Small intestine (tissue), 7 donors: ENCODE data around the gene VWA5A. TPM values are rescaled to one million over a fixed set of nuclear protein-coding genes. Genes with fewer than 3 reads are reported as not detected.

ENCODE experiments used
- DNase-seq, 2 donors: peaks; one replicate each; pipeline versions ENCODE4 v3.0.0 to v3.0.0-alpha.2; 2013
- FAIRE-seq: peaks from 2 replicates; lab custom pipeline; 2012; peaks lifted over from hg19 to GRCh38; lab: Jason Lieb, UNC
- H3K27ac ChIP-seq, 3 donors: one replicate each; pipeline ENCODE4 v1.5.1; 2013; ENCODE audit warnings: low read length in 2 of 3, mild to moderate bottlenecking in 2 of 3, control low read depth in 1 of 3, inconsistent platforms in 1 of 3, low read depth in 1 of 3, moderate library complexity in 1 of 3
- H3K27me3 ChIP-seq, 3 donors: one replicate each; pipeline ENCODE4 v1.6.1; 2013; ENCODE audit warnings: low read length in 3 of 3, inconsistent platforms in 1 of 3; ENCODE audit not compliant: control insufficient read depth in 3 of 3, insufficient read depth in 3 of 3
- H3K36me3 ChIP-seq, 3 donors: one replicate each; pipeline ENCODE4 v1.6.1; 2013; ENCODE audit warnings: low read length in 3 of 3, inconsistent platforms in 1 of 3, low read depth in 1 of 3, mild to moderate bottlenecking in 1 of 3, moderate library complexity in 1 of 3; ENCODE audit not compliant: control insufficient read depth in 3 of 3, insufficient read depth in 2 of 3
- H3K4me1 ChIP-seq, 3 donors: one replicate each; pipeline ENCODE4 v1.6.1; 2013; ENCODE audit warnings: low read length in 2 of 3, inconsistent platforms in 1 of 3, low read depth in 1 of 3, mild to moderate bottlenecking in 1 of 3, moderate library complexity in 1 of 3; ENCODE audit not compliant: control insufficient read depth in 3 of 3, insufficient read depth in 2 of 3
- H3K4me3 ChIP-seq, 3 donors: one replicate each; pipeline ENCODE4 v1.5.1; 2013; ENCODE audit warnings: low read length in 3 of 3, control low read depth in 1 of 3, inconsistent platforms in 1 of 3, low read depth in 1 of 3, mild to moderate bottlenecking in 1 of 3, moderate library complexity in 1 of 3
- H3K9me3 ChIP-seq, 2 donors: one replicate each; pipeline ENCODE4 v1.6.1; 2013; ENCODE audit warnings: low read depth in 1 of 2, low read length in 1 of 2; ENCODE audit not compliant: control insufficient read depth in 2 of 2, insufficient read depth in 1 of 2
- WGBS, 3 donors: extraction: QIAGEN DNeasy Blood & Tissue Kit; methylation state at CpG; one replicate each; pipeline ENCODE4 v1.1.7; 2013; 5-methylcytosine and 5-hydroxymethylcytosine counted together
- polyA plus RNA-seq, 4 donors: library from polyadenylated mRNA; stranded (reverse) in 3 of 4; unstranded in 1 of 4; fragments of 200-250 nt in 3 of 4; fragments of 120-200 nt in 1 of 4; gene quantifications; one replicate each; pipeline versions ENCODE4 v1.2.1 to v1.2.3, GENCODE V29; 2013
- donor health status: healthy with polysubstance abuse.
- donor health status: control.
- donor health status: control.
- donor health status: Bipolar disorder and iron deficiency.
- donor health status: healthy.

The VWA5A gene
- polyA plus RNA-seq, 4 donors, result 21.9 to 38.2 (median 28.7) TPM

- Histone ChIP-seq H3K27ac (no peak overlapping the region), H3K4me3 (no peak overlapping the region), H3K4me1 (no peaks in the 10 kb centered on the region), H3K36me3 (no peaks in the 10 kb centered on the region), H3K9me3 (no peaks in the 10 kb centered on the region), H3K27me3 (peaks cover 0 to 2% (median 0%) of the 10 kb centered on the region in 3 donors)
- 75 to 76% (median 75%) methylated on average over 1 of the region's 1 CpG for WGBS, 3 donors
- DNase-seq (no peak), FAIRE-seq (no peak)
Observed at GRCh38 chr11:124101737-124102136, 13.5 kb upstream of the VWA5A start.

DNA sequence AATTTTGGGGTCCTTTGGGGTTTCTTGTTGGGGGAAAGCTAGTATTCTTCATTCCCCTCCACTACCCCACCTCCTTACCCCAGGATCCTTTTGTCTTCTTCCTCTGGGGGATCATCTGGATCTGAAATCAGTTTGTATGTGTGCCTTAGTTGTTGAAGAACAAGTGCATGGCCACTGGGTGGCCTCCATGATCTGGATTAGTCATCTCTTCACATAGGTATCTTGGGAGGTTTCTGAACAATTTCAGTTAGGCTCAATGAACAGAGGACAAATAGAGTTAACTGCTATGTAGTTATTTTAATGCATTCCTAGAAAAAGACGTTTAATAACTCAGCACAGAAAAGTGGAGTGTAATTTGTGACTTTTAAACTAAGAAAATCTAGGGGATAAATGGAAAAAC is 7.1 kb upstream of the VWA5A start:
- 5 to 27% (median 7%) methylated on average over 1 of the region's 1 CpG for WGBS, 3 donors
- H3K27ac ChIP-seq, result no peak overlapping the region
- H3K36me3 ChIP-seq, result no peaks in the 10 kb centered on the region
- FAIRE-seq (no peak), DNase-seq (peak; percentile 44 to 53)
- H3K4me3 ChIP-seq, result no peak overlapping the region
- H3K27me3 ChIP-seq, result peaks cover 0 to 2% (median 0%) of the 10 kb centered on the region in 3 donors
- H3K9me3 ChIP-seq, result no peaks in the 10 kb centered on the region
- H3K4me1 ChIP-seq, result no peaks in the 10 kb centered on the region

- no peaks in the 10 kb centered on the region for H3K9me3 ChIP-seq
- 76 to 93% (median 88%) methylated on average over 1 of the region's 1 CpG for WGBS, 3 donors
- H3K27me3 ChIP-seq, result peaks cover 0 to 2% (median 0%) of the 10 kb centered on the region in 3 donors
- no peak overlapping the region for H3K27ac ChIP-seq
- FAIRE-seq (no peak), DNase-seq (no peak)
- H3K36me3 ChIP-seq, result no peaks in the 10 kb centered on the region
- H3K4me1 ChIP-seq, result peaks cover 0 to 4% (median 0%) of the 10 kb centered on the region in 3 donors
- H3K4me3 ChIP-seq, result no peak overlapping the region
Observed at GRCh38 chr11:124109377-124109776, 5.9 kb upstream of the VWA5A start.

GRCh38 chr11:124110201-124110600 is 5.0 kb upstream of the VWA5A start:
- Histone ChIP-seq H3K27ac (no peak overlapping the region), H3K4me1 (peaks cover 0 to 9% (median 0%) of the 10 kb centered on the region in 3 donors), H3K36me3 (no peaks in the 10 kb centered on the region), H3K4me3 (no peak overlapping the region), H3K27me3 (peaks cover 0 to 2% (median 0%) of the 10 kb centered on the region in 3 donors), H3K9me3 (no peaks in the 10 kb centered on the region)
- FAIRE-seq (no peak), DNase-seq (no peak)

GRCh38 chr11:124113890-124114289 is 1.4 kb upstream of the VWA5A start:
- FAIRE-seq (no peak), DNase-seq (peak; percentile 80 to 88)
- H3K27me3 ChIP-seq, result no peaks in the 10 kb centered on the region
- H3K9me3 ChIP-seq, result no peaks in the 10 kb centered on the region
- WGBS, 3 donors, result 8 to 50% (median 43%) methylated on average over 4 of the region's 4 CpGs
- H3K36me3 ChIP-seq, result peaks cover 5 to 10% (median 8%) of the 10 kb centered on the region in 3 donors
- H3K4me1 ChIP-seq, result peaks cover 4 to 9% (median 7%) of the 10 kb centered on the region in 3 donors
- no peak overlapping the region for H3K4me3 ChIP-seq
- H3K27ac ChIP-seq, result peak overlapping the region in 1 of 3 donors; percentile 37

- Histone ChIP-seq H3K4me1 (peaks cover 4 to 9% (median 7%) of the 10 kb centered on the region in 3 donors), H3K4me3 (peak overlapping the region; percentile 61 to 78 (median 65)), H3K9me3 (no peaks in the 10 kb centered on the region), H3K27me3 (no peaks in the 10 kb centered on the region), H3K36me3 (peaks cover 12 to 15% (median 12%) of the 10 kb centered on the region in 3 donors), H3K27ac (peak overlapping the region; percentile 50 to 79 (median 73))
- 12 to 28% (median 21%) methylated on average over 12 of the region's 12 CpGs for WGBS, 3 donors
- DNase-seq (peak; percentile 54 to 59), FAIRE-seq (no peak)
Observed at GRCh38 chr11:124115782-124116616, 749 bp downstream of the VWA5A start.

DNA sequence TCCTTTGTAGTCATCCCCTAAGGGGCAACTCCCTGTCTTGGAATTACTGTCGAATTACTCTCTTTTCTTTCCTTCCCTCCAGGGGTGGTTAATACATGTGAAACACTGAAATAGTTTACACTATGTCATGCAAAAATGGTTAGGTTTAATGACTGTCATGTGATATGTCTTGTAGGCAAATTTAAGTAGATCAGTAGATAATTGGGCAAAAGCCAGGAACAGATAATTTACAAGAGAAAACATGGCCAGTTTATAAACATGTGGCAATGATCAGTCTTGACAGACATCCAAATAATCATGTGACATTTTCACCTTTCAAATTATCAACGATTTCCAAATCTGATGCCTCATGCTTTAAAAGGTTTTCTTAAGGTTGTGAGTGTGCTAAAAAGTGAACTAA is 3.9 kb downstream of the VWA5A start:
- H3K4me1 ChIP-seq, result peaks cover 4 to 7% (median 6%) of the 10 kb centered on the region in 3 donors
- DNase-seq (no peak), FAIRE-seq (no peak)
- WGBS, 3 donors, result 62 to 69% (median 69%) methylated on average over 2 of the region's 2 CpGs
- no peak overlapping the region for H3K27ac ChIP-seq
- peaks cover 14 to 20% (median 19%) of the 10 kb centered on the region in 3 donors for H3K36me3 ChIP-seq
- no peak overlapping the region for H3K4me3 ChIP-seq
- no peaks in the 10 kb centered on the region for H3K9me3 ChIP-seq
- no peaks in the 10 kb centered on the region for H3K27me3 ChIP-seq

GRCh38 chr11:124120891-124121290 is 5.6 kb downstream of the VWA5A start:
- H3K36me3 ChIP-seq, result peaks cover 18 to 22% (median 22%) of the 10 kb centered on the region in 3 donors
- FAIRE-seq (no peak), DNase-seq (no peak)
- 86 to 87% (median 86%) methylated on average over 4 of the region's 4 CpGs for WGBS, 3 donors
- no peaks in the 10 kb centered on the region for H3K27me3 ChIP-seq
- H3K4me1 ChIP-seq, result peaks cover 0 to 7% (median 4%) of the 10 kb centered on the region in 3 donors
- H3K9me3 ChIP-seq, result no peaks in the 10 kb centered on the region
- no peak overlapping the region for H3K4me3 ChIP-seq
- H3K27ac ChIP-seq, result no peak overlapping the region
